ENCODE measurements around the gene F5.

F5 gene

GRCh38 chr1:169586395-169587255 is at the start of gene F5:
Gene F5, minus strand, starts transcription at chr1:169586481. Its CDS starts 95 bp downstream, at chr1:169586386.
- DNase-seq: peak; percentile 73 to 97

- no peak for DNase-seq
Observed at GRCh38 chr1:169634877-169635276, 48.6 kb upstream of the F5 start.

GRCh38 chr1:169634145-169634544 is 47.9 kb upstream of the F5 start:
- DNase-seq: no peak

GRCh38 chr1:169631249-169631648 is 45.0 kb upstream of the F5 start:
- DNase-seq: no peak

GRCh38 chr1:169630006-169630405 is 43.7 kb upstream of the F5 start, which contains the start of gene SELP:
Gene SELP, minus strand, starts transcription at chr1:169630124. Its CDS starts 50 bp downstream, at chr1:169630074.
- DNase-seq: no peak

- no peak for DNase-seq
Observed at GRCh38 chr1:169624912-169625311, 38.6 kb upstream of the F5 start.

- DNase-seq: no peak
Observed at GRCh38 chr1:169624122-169624521, 37.8 kb upstream of the F5 start.

GRCh38 chr1:169623132-169623926 is 37.0 kb upstream of the F5 start:
- DNase-seq: no peak

- no peak for DNase-seq
Observed at GRCh38 chr1:169620565-169620964, 34.3 kb upstream of the F5 start.

- DNase-seq: no peak
Observed at GRCh38 chr1:169618367-169618766, 32.1 kb upstream of the F5 start.

- no peak for DNase-seq
Observed at GRCh38 chr1:169615803-169616202, 29.5 kb upstream of the F5 start.

- no peak for DNase-seq
Observed at GRCh38 chr1:169610858-169611257, 24.6 kb upstream of the F5 start.

- DNase-seq: no peak
Observed at GRCh38 chr1:169610108-169610507, 23.8 kb upstream of the F5 start.

- no peak for DNase-seq
Observed at GRCh38 chr1:169608226-169608625, 21.9 kb upstream of the F5 start.

- DNase-seq: no peak
Observed at GRCh38 chr1:169604781-169605560, 18.7 kb upstream of the F5 start.

- peak in 1 of 2 experiments; percentile 67 for DNase-seq
Observed at GRCh38 chr1:169601096-169601881, 15.0 kb upstream of the F5 start.

GRCh38 chr1:169595764-169596711 is 9.8 kb upstream of the F5 start:
- DNase-seq: no peak

- DNase-seq: no peak
Observed at GRCh38 chr1:169594391-169594790, 8.1 kb upstream of the F5 start.

GRCh38 chr1:169590932-169591331 is 4.7 kb upstream of the F5 start:
- no peak for DNase-seq

- DNase-seq: no peak
Observed at GRCh38 chr1:169588785-169589485, 2.7 kb upstream of the F5 start.

All from NCI-H526 (cell line).